ENCODE results near the gene UMAD1.

UMAD1 gene

GRCh38 chr7:7710469-7710868 is 69.9 kb downstream of the UMAD1 start:
- TF ChIP-seq CTCF (IDR thresholded peaks at IDR 0.05; ENCODE audit: control insufficient read depth, extremely low read depth, insufficient read depth), result no peak
- DNase-seq (ENCODE audit: low read depth), result no peak
- H3K4me3 ChIP-seq (ENCODE audit: low read depth, low read length), result no peak overlapping the region

- H3K4me3 ChIP-seq (ENCODE audit: low read depth, low read length), result no peak overlapping the region
- no peak for TF ChIP-seq CTCF (IDR thresholded peaks at IDR 0.05; ENCODE audit: control insufficient read depth, extremely low read depth, insufficient read depth)
Measured at GRCh38 chr7:7713730-7714129, 73.2 kb downstream of the UMAD1 start.

GRCh38 chr7:7718492-7718891 is 77.9 kb downstream of the UMAD1 start, which contains the start of gene RPA3:
RPA3 (minus strand) TSS chr7:7718607; CDS start chr7:7640418, 78,189 bp downstream.
- DNase-seq (ENCODE audit: low read depth), result no peak
- TF ChIP-seq CTCF (IDR thresholded peaks at IDR 0.05; ENCODE audit: control insufficient read depth, extremely low read depth, insufficient read depth), result no peak
- no peak within 1 kb of the TSS for H3K4me3 ChIP-seq (ENCODE audit: low read depth, low read length)

More at GRCh38 chr7:7713730-7714129, 73.2 kb downstream of the UMAD1 start:
- no peak for DNase-seq (ENCODE audit: low read depth)

GRCh38 chr7:7719236-7719635 is 78.7 kb downstream of the UMAD1 start:
- DNase-seq (ENCODE audit: low read depth), result no peak

GRCh38 chr7:7720193-7720592 is 79.6 kb downstream of the UMAD1 start:
- no peak for TF ChIP-seq CTCF (IDR thresholded peaks at IDR 0.05; ENCODE audit: control insufficient read depth, extremely low read depth, insufficient read depth)
- no peak for DNase-seq (ENCODE audit: low read depth)
- no peak overlapping the region for H3K4me3 ChIP-seq (ENCODE audit: low read depth, low read length)

More at GRCh38 chr7:7719236-7719635, 78.7 kb downstream of the UMAD1 start:
- no peak overlapping the region for H3K4me3 ChIP-seq (ENCODE audit: low read depth, low read length)
- TF ChIP-seq CTCF (IDR thresholded peaks at IDR 0.05; ENCODE audit: control insufficient read depth, extremely low read depth, insufficient read depth), result no peak

GRCh38 chr7:7720750-7721621 is 80.4 kb downstream of the UMAD1 start:
- DNase-seq (ENCODE audit: low read depth), result no peak
- no peak for TF ChIP-seq CTCF (IDR thresholded peaks at IDR 0.05; ENCODE audit: control insufficient read depth, extremely low read depth, insufficient read depth)
- no peak overlapping the region for H3K4me3 ChIP-seq (ENCODE audit: low read depth, low read length)

All from LNCaP clone FGC (cell line).